Gastroesophageal sphincter (tissue), 3 donors: Measurements from ENCODE around the gene PSMB8.

Experiments
- POLR2A ChIP-seq, 2 donors: fragments of 450-650 bp; IDR thresholded peaks; one replicate each; pipeline ENCODE4 v1.6.1; 2017; ENCODE audit warnings: antibody characterized with exemption in 2 of 2, mild to moderate bottlenecking in 2 of 2, moderate library complexity in 1 of 2
- TF ChIP-seq, protein P1 (sequence below), 4 experiments: fragments of 200-600 bp in 2 of 4; fragments of 450-650 bp in 2 of 4; sonication (generic) in 1 of 4; IDR thresholded peaks; one replicate each; pipeline ENCODE4 v1.5.1; 2017 to 2019; ENCODE audit warnings: antibody characterized with exemption in 4 of 4, mild to moderate bottlenecking in 2 of 4, moderate library complexity in 2 of 4

DNA sequence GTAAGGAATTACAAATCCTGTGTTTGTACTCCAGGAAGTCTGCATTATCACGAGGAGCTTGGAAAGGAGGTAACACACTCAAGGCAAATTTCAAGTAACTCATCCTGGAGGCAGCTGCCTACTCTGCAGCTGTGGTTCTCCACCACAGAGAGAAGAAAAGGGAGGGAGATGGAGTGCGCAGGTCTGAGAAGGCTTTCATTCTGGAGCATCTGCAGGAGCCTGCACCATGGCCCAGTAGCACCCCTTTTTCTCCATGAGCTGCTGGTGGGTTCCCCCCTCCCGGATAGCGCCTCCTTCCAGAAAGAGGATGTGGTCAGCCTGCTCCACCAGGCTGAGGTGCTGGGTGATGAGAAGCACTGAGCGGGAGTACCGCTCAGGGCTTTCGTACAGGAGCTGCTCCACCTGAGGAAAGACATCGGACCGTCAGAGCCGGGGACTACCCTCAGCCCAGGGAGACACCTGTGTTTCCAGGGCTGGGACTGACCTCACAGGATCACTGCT is 1.6 kb upstream of the PSMB8 start:
- no peak for TF ChIP-seq POLR2A (IDR thresholded peaks at IDR 0.05)
- TF ChIP-seq, protein P1, sequence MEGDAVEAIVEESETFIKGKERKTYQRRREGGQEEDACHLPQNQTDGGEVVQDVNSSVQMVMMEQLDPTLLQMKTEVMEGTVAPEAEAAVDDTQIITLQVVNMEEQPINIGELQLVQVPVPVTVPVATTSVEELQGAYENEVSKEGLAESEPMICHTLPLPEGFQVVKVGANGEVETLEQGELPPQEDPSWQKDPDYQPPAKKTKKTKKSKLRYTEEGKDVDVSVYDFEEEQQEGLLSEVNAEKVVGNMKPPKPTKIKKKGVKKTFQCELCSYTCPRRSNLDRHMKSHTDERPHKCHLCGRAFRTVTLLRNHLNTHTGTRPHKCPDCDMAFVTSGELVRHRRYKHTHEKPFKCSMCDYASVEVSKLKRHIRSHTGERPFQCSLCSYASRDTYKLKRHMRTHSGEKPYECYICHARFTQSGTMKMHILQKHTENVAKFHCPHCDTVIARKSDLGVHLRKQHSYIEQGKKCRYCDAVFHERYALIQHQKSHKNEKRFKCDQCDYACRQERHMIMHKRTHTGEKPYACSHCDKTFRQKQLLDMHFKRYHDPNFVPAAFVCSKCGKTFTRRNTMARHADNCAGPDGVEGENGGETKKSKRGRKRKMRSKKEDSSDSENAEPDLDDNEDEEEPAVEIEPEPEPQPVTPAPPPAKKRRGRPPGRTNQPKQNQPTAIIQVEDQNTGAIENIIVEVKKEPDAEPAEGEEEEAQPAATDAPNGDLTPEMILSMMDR (IDR thresholded peaks at IDR 0.05) = no peak
